Activated T-helper 1 cell treated with anti-CD3 and anti-CD28 coated beads, Interleukin-12 subunit alpha, Interleukin-12 subunit beta, Interleukin-2, Interleukin-4 antibody, amounts not matched to agents 30 ng/mL and 10 ng/mL and 1 ng/mL, durations not matched to agents 14 hours and 24 hours and 36 hours (primary cell): ENCODE data around the gene NBAS. TPM values are rescaled to one million over a fixed set of nuclear protein-coding genes. Genes with fewer than 3 reads are reported as not detected.
"Not testable (repeated sequence)": the region's sequence is repeated elsewhere in the genome, so short reads cannot be mapped to it uniquely, and the experiment has no call there.

Experiments used
- DNase-seq: peaks from one replicate; pipeline ENCODE4 v3.0.0; 2021; ENCODE audit warnings: low spot score
- H3K27ac Mint-ChIP-seq: one replicate; pipeline ENCODE4 v1.8.0; 2021; ENCODE audit warnings: mild to moderate bottlenecking, mixed read lengths
- H3K27me3 Mint-ChIP-seq: one replicate; pipeline ENCODE4 v1.8.0; 2022; ENCODE audit warnings: mild to moderate bottlenecking, moderate library complexity, mixed read lengths; ENCODE audit not compliant: insufficient read depth
- H3K36me3 Mint-ChIP-seq: one replicate; pipeline ENCODE4 v1.8.0; 2021; ENCODE audit warnings: low read depth, mixed read lengths
- H3K4me1 Mint-ChIP-seq: one replicate; pipeline ENCODE4 v1.8.0; 2021; ENCODE audit warnings: low read depth, mixed read lengths
- H3K4me3 Mint-ChIP-seq: one replicate; pipeline ENCODE4 v1.8.0; 2021; ENCODE audit warnings: mild to moderate bottlenecking, moderate library complexity, mixed read lengths
- H3K9me3 Mint-ChIP-seq: one replicate; pipeline ENCODE4 v1.8.0; 2021; ENCODE audit warnings: mixed read lengths
- intact Hi-C: fragments of 100-400 bp; cut with micrococcal nuclease; formaldehyde crosslinking; loops from one replicate; pipeline ENCODE4 v1.15.1; 2024
- total RNA-seq: library from RNA; stranded (reverse); gene quantifications from 2 replicates; pipeline ENCODE4 v1.2.3, GENCODE V29; 2022

The NBAS gene
- total RNA-seq, 1 donor from 2014 or later: 33.6 TPM

DNA sequence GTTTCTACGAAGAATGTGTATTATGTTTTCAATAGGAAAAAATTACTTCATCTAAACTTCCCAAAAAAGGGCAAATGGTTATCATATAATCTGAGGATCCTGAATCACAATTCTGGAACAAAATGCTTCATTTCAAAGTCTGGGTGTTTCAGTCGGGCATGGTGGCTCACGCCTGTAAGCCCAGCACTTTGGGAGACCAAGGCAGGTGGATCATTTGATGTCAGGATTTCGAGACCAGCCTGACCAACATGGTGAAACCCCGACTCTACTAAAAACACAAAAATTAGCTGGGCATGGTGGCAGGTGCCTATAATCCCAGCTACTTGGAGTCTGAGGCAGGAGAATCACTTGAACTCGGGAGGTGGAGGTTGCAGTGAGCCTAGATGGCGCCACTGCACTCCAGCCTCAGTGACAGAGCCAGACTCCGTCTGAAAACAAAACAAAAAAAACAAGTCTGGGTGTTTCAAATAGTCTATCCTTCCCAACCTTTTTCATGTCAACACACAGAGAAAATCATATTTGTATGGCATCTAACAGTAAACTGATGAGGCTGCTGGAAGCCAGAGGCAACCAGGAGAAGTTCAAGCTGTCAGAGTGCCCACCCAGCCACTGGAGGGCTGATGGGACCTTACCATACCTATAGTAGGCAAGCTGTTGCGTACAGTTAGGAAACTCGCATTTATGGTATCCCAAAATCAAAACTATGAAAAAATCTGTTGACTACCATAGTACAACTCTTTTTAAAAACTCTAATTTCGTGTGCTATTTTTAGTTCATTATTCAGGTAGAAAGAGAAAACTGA, 14.6 kb downstream of the NBAS start:
- no peak for DNase-seq
- H3K4me3 Mint-ChIP-seq: no peak overlapping the region
- H3K9me3 Mint-ChIP-seq: no peaks in the 10 kb centered on the region
- H3K27ac Mint-ChIP-seq: no peak overlapping the region
- intact Hi-C loops: no loop called here
- H3K36me3 Mint-ChIP-seq: peaks cover 13% of the 10 kb centered on the region
- no peaks in the 10 kb centered on the region for H3K27me3 Mint-ChIP-seq
- H3K4me1 Mint-ChIP-seq: no peaks in the 10 kb centered on the region

DNA sequence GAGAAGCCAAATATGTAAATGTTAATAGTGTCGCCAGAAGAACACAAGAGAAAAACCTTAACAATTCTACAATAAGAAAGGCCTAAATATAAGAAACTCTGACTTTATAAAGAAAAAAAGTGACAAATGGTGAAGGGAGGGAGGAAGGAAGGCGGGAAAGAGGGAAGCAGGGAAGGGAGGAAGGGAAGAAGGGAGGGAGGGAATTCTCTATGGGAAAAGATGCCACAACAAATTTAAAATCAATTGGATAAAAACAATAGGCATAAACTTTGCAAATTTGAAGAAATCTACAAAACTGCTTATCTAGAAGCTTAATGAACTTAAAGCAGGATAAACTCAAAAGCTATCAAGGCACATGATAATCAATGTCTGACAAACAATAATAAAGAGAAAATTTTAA, 16.9 kb downstream of the NBAS start:
- intact Hi-C loops: no loop called here
- Mint-ChIP-seq H3K27ac (no peak overlapping the region), H3K36me3 (peaks cover 16% of the 10 kb centered on the region), H3K4me3 (no peak overlapping the region), H3K27me3 (no peaks in the 10 kb centered on the region), H3K4me1 (no peaks in the 10 kb centered on the region), H3K9me3 (no peaks in the 10 kb centered on the region)
- no peak for DNase-seq

DNA sequence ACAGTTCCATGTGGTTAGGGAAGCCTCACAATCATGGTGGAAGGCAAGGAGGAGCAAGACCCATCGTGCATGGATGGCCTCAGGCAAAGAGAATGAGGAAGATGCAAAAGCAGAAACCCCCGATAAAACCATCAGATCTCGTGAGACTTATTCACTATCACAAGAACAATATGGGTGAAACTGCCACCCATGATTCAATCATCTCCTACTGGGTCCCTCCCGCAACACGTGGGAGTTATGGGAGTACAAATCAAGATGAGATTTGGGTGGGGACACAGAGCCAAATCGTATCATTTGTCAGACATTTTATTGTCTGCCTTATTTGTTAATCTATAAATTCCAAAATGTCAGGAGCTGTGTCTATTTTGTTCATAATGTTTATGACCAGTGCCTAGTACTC, 17.6 kb downstream of the NBAS start:
- Mint-ChIP-seq H3K4me1 (no peaks in the 10 kb centered on the region), H3K36me3 (peaks cover 11% of the 10 kb centered on the region), H3K4me3 (no peak overlapping the region), H3K27me3 (no peaks in the 10 kb centered on the region), H3K27ac (no peak overlapping the region), H3K9me3 (no peaks in the 10 kb centered on the region)
- intact Hi-C loops: no loop called here
- no peak for DNase-seq

DNA sequence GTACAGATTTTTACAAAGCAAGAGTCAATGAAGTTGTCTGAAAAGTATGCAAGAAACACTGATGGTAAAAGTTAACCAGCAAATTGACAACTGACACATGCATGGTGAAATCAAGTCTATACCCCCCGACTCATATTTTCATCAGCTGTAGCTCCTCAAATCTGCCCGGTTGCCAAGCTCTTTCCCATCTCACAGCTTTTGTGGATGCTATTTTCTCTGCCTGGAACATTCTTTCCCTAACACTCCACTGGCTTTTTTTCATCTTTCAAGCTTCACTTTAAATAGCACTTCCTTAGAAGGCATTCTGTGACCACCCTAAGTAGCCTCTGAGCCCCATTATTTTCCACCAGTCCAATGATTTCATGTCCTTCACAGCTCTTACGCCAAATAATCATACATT, 18.1 kb downstream of the NBAS start:
- Mint-ChIP-seq H3K4me1 (no peaks in the 10 kb centered on the region), H3K9me3 (no peaks in the 10 kb centered on the region), H3K27me3 (no peaks in the 10 kb centered on the region), H3K36me3 (peaks cover 11% of the 10 kb centered on the region), H3K27ac (no peak overlapping the region), H3K4me3 (no peak overlapping the region)
- intact Hi-C loops: no loop called here
- DNase-seq: no peak

DNA sequence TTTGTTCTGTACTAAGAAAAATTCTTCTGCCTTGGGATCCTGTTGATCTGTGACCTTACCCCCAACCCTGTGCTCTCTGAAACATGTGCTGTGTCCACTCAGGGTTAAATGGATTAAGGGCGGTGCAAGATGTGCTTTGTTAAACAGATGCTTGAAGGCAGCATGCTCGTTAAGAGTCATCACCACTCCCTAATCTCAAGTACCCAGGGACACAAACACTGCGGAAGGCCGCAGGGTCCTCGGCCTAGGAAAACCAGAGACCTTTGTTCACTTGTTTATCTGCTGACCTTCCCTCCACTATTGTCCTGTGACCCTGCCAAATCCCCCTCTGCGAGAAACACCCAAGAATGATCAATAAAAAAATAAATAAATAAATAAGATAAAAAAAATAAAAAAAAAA, 18.9 kb downstream of the NBAS start:
- H3K9me3 Mint-ChIP-seq, H3K4me1 Mint-ChIP-seq: not testable (repeated sequence)

DNA sequence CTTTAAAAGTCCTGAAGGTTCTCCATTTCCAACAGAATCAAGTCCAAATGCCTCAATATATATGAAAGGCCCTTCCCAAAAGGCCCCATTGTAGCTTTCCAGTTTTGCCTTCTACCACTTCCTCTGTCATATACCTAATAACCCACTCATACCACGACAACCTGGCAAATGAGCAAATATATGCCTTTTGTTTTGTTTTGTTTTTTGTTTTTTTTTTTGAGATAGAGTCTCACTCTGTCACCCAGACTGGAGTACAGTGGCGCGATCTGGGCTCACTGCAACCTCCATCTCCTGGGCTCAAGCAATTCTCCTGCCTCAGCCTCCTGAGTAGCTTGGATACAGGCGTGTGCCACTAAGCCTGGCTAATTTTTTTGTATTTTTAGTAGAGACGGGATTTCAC, 20.6 kb downstream of the NBAS start:
- H3K27ac Mint-ChIP-seq: not testable (repeated sequence)

More for the DNA sequence above, 18.9 kb downstream of the NBAS start:
- intact Hi-C loops, H3K27ac Mint-ChIP-seq, DNase-seq, H3K27me3 Mint-ChIP-seq, H3K4me3 Mint-ChIP-seq: not testable (repeated sequence)
- H3K36me3 Mint-ChIP-seq: peaks cover 11% of the 10 kb centered on the region

DNA sequence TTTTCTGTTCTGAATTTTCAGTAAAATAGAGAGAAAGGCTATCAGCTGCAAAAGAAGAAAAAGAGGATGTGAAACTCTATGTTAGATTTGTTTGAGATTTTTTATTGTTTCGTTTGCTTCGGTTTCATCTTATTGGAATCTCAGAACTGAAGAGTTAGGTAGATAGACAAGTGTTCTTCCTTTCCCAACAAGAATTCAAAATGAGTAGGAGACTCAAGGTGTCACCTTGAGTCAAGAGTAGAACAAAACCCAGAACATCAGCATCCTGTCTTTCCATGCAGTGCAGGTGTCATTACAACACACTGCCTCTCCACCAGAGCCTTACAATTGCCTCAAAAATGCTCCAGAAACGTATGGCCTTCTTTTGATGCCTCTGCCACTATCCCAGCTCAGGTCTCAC, 21.1 kb downstream of the NBAS start:
- intact Hi-C loops: no loop called here
- no peak overlapping the region for H3K27ac Mint-ChIP-seq
- H3K9me3 Mint-ChIP-seq: no peaks in the 10 kb centered on the region
- no peaks in the 10 kb centered on the region for H3K27me3 Mint-ChIP-seq
- H3K4me3 Mint-ChIP-seq: no peak overlapping the region
- DNase-seq: no peak
- peaks cover 8% of the 10 kb centered on the region for H3K36me3 Mint-ChIP-seq
- no peaks in the 10 kb centered on the region for H3K4me1 Mint-ChIP-seq

More for the DNA sequence above, 20.6 kb downstream of the NBAS start:
- H3K9me3 Mint-ChIP-seq, DNase-seq, H3K4me1 Mint-ChIP-seq, H3K36me3 Mint-ChIP-seq, H3K4me3 Mint-ChIP-seq, H3K27me3 Mint-ChIP-seq, intact Hi-C loops: not testable (repeated sequence)

DNA sequence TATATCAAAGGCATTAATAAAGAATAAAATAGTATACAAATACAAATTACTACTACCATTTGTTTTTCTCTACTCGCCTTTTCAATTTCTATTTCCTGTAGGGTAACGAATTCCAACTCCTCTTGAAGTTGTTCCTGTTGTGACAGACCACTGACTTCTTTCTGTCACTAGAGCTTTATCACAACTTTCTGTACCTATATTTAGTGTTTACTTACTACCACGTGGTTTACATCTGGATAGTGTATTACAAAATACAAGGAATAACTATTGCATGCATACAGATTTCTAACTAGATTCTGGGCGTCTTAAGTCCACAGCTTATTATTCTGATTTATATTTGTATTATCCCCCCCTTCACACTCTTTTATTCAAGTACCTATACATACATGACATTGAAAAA, 22.3 kb downstream of the NBAS start:
- Mint-ChIP-seq H3K4me3 (no peak overlapping the region), H3K4me1 (no peaks in the 10 kb centered on the region), H3K27me3 (no peaks in the 10 kb centered on the region), H3K36me3 (peaks cover 10% of the 10 kb centered on the region), H3K9me3 (no peaks in the 10 kb centered on the region), H3K27ac (no peak overlapping the region)
- DNase-seq: no peak
- intact Hi-C loops: no loop called here

DNA sequence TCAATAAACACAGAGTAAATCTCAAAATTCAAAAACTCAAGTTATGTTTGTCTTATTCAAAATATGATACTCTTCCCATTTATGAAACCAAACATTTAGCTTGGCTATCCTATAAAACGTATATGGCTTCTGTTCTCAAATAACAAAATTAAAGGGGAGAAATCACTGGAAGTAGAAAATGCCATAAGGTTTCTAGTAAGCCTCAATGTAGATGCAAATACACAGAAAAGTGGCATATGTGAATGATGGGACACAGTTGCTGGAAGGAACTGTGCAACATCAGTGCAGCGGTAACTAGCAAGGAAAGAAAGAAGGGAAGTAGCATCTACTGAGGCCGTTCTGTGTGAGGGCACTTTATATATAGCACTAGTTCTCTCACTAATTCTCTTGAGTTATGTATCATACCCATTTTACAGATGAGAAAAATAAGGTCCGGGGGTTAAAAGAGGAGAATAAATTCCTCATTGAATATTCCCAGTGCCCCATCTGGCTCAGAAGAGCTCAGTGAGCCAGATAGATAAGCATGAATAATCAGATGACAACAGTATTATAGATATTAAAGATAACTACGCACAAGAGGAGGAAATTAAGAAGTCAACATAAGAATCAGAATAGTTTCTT, 27.2 kb downstream of the NBAS start:
- intact Hi-C loops: no loop called here
- no peak for DNase-seq
- H3K27ac Mint-ChIP-seq: no peak overlapping the region
- no peaks in the 10 kb centered on the region for H3K4me1 Mint-ChIP-seq
- H3K9me3 Mint-ChIP-seq: no peaks in the 10 kb centered on the region
- peaks cover 18% of the 10 kb centered on the region for H3K36me3 Mint-ChIP-seq
- no peaks in the 10 kb centered on the region for H3K27me3 Mint-ChIP-seq
- H3K4me3 Mint-ChIP-seq: no peak overlapping the region

DNA sequence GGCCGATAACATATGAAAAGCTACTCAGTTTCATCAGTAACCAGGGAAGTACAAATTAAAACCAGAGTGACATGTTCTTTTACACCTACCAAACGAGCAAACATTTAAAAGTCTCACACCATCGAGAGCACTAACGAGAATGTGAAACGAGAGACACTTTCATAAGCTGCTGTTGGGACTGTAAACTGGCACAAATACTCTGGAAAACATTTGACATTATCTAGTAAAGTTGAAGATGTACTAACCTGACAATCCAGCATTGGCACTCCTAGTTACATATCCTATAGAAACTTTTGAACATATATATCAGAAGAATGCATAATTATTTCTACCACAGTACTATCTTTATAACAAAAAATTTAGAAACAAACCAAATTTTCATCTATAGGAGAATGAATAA, 28.1 kb downstream of the NBAS start:
- H3K4me3 Mint-ChIP-seq: no peak overlapping the region
- DNase-seq: no peak
- peaks cover 19% of the 10 kb centered on the region for H3K36me3 Mint-ChIP-seq
- H3K4me1 Mint-ChIP-seq: no peaks in the 10 kb centered on the region
- H3K27me3 Mint-ChIP-seq: no peaks in the 10 kb centered on the region
- H3K9me3 Mint-ChIP-seq: no peaks in the 10 kb centered on the region
- no peak overlapping the region for H3K27ac Mint-ChIP-seq
- intact Hi-C loops: no loop called here

DNA sequence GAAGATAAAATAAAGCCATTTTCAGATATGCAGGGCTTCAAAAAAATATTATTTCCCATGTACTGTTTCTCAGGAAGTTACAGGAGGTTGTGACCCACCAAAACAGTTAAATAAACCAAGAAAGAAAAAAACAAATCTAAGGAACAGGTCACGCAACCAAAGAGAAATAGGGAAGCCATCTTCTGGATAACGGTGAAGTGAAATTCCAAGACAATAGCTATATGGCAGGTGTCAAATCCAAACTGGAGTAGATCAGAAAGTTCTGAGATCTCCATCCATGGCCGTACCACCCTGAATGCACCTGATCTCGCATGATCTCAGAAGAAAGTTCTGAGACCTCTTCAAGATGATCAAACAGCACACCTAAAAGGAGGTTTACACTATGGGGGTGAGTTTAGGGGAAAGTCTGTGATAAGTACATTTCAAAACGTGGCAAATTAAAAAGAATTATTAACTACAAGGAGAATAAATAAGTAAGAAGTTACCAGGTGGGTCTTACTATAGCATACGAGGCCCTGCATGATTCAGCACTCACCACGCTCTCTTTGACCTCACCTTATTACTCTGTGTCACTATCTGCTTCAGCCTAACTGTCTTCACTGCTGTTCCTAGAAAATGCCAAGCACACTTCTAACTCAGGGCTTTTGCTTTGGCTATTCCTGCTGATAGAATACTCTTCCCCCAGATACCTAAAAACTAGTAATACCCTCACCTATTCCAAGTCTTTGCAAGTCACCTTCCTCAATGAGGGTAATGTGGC, 29.9 kb downstream of the NBAS start:
- H3K36me3 Mint-ChIP-seq: peaks cover 23% of the 10 kb centered on the region
- no peaks in the 10 kb centered on the region for H3K9me3 Mint-ChIP-seq
- no peak for DNase-seq
- intact Hi-C loops: no loop called here
- no peaks in the 10 kb centered on the region for H3K27me3 Mint-ChIP-seq
- H3K4me1 Mint-ChIP-seq: no peaks in the 10 kb centered on the region
- no peak overlapping the region for H3K4me3 Mint-ChIP-seq
- no peak overlapping the region for H3K27ac Mint-ChIP-seq

DNA sequence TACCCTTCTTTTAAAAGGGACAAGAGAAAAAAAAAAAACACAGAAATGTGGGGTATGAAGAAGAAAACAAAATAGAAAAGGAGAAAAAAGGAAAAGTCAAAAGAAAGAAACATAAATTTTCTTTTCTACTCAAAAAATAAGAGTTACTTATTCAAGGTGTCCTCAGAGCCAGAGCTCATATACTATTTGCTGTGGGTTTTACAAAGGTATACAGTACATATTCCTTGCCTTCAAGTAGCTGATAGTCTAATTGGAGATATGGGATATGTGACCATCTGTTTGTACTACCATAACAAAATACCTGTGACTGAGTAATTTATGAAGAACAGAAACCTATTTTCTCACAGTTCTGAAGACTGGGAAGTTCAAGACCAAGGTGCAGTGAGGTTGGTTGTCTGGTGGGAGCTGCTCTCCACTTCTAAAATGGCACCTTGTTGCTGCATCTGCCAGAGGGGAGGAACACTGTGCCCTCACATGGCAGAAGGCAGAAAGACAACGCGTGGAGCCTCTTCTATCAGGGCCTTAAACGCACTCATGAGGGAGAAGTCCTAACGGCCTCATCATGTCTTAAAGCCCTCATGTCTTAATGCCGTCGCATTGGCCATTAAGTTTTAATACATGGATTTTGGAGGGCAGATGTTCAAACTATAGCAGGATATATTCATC, 33.9 kb downstream of the NBAS start:
- Mint-ChIP-seq H3K9me3 (no peaks in the 10 kb centered on the region), H3K4me3 (no peak overlapping the region), H3K36me3 (peaks cover 31% of the 10 kb centered on the region), H3K4me1 (peaks cover under 1% of the 10 kb centered on the region), H3K27me3 (no peaks in the 10 kb centered on the region), H3K27ac (no peak overlapping the region)
- DNase-seq: no peak
- intact Hi-C loops: no loop called here
